Measurements from ENCODE around the gene SEMA5B.

GRCh38 chr3:123072152-123072551 is 44.6 kb upstream of the SEMA5B start:
- TF ChIP-seq SIN3A (IDR thresholded peaks at IDR 0.05; ENCODE audit: borderline replicate concordance, insufficient read depth, low read length) (no peak), TAF1 (IDR thresholded peaks at IDR 0.05; ENCODE audit: borderline replicate concordance, insufficient read depth, low read length) (no peak), POLR2AphosphoS5 (IDR thresholded peaks at IDR 0.05; ENCODE audit: low read depth, low read length) (no peak)

Data from PFSK-1 (cell line).